Activated T-helper 9 cell treated with anti-CD3 and anti-CD28 coated beads, Interleukin-2, amount 50 U/mL, for 16 hours (primary cell): ENCODE measurements around the gene NUTM1.
"Not testable (repeated sequence)": the region's sequence is repeated elsewhere in the genome, so short reads cannot be mapped to it uniquely, and the experiment has no call there.

Source experiments
- DNase-seq: peaks from one replicate; pipeline ENCODE4 v3.0.0-alpha.2; 2020; ENCODE audit warnings: low read depth

Gene NUTM1

DNA sequence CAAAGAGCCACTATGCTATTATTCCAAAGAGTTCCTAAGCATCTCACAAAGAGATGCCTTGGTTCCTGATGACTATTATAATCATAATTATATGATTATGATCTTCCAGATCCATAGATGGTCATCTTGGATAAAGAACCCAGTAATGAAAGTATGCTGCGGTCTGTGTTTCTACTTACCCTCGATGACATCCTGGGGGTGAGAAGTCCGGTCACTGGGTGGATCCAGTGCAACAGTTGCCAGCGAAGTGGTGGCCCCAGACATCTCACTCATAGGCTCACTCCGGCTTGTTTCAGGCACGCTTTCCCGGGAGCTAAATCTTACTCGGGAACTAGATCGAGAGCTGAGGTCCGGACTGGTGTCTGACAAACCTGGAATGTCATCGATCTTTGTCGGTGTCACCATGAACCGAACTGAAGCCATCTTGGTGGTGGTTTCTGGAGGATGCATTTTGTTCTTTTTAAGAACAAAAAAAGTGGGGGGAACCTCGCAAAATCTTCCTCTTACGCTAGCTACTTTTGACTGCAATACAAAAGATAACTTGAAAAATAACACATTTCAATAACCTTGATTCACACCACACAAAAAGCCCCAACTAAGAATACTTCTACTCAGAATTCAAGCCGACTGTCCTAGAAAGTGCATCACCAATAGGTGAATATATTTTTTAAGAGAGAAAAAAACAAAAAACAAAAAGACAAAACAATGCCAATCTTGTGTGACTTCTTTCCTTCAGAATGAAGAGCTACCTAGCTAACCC lies 6.7 kb upstream of the NUTM1 start:
- no peak for DNase-seq

- no peak for DNase-seq
Observed at GRCh38 chr15:34336991-34337556, 6.0 kb upstream of the NUTM1 start.

DNA sequence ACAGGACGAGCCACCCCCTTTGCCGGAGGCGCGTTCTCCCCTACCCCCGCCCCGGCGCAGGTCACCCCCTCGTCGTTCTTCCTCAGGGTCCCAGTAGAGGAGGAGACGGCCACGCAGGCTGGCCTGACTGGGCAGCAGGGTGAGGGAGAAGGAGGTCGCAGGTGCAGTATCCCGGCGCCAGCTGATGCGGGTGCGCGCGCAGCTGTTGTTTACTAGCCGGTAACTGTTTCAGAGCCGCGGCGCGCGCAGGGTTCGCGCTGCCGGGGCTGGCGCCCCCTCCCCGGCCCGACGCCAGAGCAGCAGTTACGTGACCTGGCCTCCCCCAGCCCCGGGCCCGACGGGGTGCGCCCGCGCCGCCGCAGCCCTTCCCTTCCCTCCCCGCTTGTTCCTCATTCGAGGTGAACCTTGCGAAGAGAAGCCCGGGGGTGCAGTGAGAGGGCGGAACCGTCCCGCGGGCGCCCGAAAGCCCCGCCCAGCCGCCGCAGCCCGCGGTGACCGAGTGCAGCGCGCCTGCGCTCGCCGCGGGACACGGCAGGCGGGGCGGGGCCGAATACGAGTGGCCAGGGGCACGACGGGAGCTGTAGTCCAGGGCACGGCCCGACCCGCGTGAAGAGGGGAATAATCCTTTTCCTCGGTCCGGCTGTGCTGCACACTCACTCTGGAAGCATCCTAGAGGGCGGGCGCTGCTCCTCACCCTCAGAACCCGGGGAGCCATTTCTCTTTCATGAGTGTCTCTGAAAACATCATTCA lies 5.4 kb upstream of the NUTM1 start, which contains the start of gene SLC12A6:
TSS of gene SLC12A6 (minus strand) at position 225 of the 750 bp plus-strand sequence. CDS start 1,101 bp downstream, outside the sequence.
- peak; percentile 86 for DNase-seq

GRCh38 chr15:34338347-34338746 lies 4.8 kb upstream of the NUTM1 start:
- DNase-seq, result no peak

- DNase-seq, result no peak
Observed at GRCh38 chr15:34339946-34340345, 3.2 kb upstream of the NUTM1 start.

DNA sequence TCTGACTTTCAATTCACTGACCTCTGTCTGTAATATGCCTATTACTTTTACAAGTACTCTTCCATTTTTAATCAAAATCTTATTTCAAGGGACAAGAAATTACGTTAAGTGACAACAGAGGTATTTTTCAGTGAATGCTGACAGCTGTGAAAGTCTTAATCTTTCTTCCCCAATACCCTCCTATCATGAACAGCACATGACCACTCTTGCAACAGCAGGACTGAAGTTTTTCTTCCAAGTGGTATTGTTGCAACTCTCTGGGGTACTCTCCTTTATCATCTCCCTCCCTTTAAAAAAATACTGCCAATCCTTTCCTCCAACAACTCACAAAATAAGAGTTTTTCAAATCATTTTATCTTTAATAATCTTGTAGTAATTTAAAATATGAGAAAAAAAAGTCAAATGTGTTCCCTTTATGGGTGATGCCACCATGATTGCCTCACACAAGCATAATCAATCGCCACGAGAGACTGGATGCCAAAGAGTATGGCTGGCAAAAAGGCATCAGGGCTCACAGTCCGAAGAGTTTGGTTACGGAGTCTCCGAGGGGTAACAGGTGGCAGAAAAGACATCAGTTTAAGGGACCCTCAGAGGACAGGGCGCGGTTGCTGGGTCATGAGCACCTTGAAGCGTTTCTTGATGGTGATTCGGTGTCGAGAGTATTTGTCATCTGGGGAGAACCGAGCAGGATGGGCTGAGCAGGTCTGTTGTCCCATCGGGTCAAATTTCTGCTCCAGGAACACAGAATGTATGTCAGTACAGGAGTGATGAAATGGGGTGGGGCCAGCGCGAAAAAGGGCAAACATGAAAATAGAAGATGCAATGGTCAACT lies 1.5 kb upstream of the NUTM1 start:
- DNase-seq, result no peak

- DNase-seq, result not testable (repeated sequence)
Observed at GRCh38 chr15:34342213-34342736, 840 bp upstream of the NUTM1 start.

- DNase-seq, result no peak
Observed at GRCh38 chr15:34347951-34348638, 5.0 kb downstream of the NUTM1 start.

DNA sequence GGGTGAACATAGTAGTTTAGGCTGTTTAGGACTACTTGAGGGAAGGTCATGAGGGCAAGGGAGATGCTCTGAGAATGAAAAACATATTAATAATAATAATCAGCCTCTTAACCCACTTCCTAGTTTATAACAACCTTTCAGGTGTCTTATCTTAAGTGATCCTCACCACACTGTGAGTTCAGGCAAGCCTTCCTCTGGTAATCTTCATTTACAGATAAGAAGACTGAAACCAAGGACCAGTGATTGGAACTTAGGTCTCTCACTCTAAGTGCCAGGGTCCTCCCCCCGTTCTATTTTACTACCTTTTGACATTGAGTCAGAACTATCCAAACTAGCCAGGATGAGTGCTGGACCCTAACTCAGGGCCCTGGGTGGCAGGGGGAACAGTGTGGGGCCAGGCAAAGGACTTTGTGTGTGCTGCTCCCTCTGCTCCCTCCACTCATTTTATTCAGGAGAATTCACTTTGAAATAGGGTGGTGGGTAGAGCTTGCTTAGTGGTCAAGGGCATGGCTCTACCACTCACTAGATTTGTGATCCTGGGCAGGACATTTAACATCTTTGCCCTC lies 5.7 kb downstream of the NUTM1 start:
- no peak for DNase-seq

GRCh38 chr15:34349769-34350168 lies 6.7 kb downstream of the NUTM1 start:
- no peak for DNase-seq

DNA sequence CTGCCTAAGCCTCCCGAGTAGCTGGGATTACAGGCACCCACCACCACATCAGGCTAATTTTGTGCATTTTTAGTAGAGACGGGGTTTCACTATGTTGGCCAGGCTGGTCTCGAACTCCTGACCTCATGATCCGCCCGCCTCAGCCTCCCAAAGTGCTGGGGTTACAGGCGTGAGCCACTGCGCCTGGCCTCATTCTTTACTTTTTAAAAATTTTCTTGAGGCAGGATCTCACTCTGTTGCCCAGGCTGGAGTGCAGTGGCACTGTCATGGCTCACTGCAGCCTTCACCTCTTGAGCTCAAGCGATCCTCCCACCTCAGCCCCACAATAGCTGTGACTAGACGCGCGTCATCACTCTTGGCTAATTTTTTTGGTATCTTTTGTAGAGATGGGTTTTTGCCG lies 9.9 kb downstream of the NUTM1 start:
- DNase-seq, result not testable (repeated sequence)

DNA sequence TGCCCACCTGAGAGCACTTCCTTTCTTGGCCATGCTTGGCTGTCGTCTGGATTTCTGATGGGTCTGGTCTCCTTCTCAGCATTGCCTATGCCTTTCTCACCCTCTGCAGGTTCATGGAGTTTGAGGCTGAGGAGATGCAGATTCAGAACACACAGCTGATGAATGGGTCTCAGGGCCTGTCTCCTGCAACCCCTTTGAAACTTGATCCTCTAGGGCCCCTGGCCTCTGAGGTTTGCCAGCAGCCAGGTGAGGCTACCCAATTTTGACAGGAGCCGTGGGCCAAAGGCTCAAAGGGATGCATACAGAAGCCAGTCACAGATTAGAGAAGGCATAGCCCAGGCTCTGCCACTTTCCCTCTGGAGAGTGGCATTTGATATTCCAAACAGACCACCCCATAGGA lies 10.5 kb downstream of the NUTM1 start:
- DNase-seq, result no peak

- no peak for DNase-seq
Observed at GRCh38 chr15:34354286-34354685, 11.2 kb downstream of the NUTM1 start.

DNA sequence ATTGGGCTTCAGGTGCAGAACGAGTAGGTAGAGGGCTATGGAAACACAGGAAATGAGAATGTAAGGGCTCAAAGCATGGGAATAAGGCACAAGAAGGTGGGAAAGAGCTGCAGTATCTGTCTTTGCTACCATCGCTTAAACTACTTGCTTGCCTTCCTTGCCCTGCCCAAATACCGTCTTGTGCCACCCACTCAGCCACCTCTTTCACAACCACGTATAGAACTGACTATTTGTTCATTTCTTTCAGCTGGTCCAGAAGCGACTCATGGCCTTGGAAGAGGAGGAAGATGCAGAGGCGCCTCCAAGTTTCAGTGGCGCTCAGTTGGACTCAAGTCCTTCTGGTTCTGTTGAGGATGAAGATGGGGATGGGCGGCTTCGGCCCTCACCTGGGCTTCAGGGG lies 12.1 kb downstream of the NUTM1 start:
- DNase-seq, result no peak

- DNase-seq, result no peak
Observed at GRCh38 chr15:34357653-34358052, 14.5 kb downstream of the NUTM1 start.

GRCh38 chr15:34358367-34358766 lies 15.3 kb downstream of the NUTM1 start:
- no peak for DNase-seq

GRCh38 chr15:34358948-34359347 lies 15.8 kb downstream of the NUTM1 start:
- no peak for DNase-seq

GRCh38 chr15:34359416-34359815 lies 16.3 kb downstream of the NUTM1 start:
- no peak for DNase-seq

DNA sequence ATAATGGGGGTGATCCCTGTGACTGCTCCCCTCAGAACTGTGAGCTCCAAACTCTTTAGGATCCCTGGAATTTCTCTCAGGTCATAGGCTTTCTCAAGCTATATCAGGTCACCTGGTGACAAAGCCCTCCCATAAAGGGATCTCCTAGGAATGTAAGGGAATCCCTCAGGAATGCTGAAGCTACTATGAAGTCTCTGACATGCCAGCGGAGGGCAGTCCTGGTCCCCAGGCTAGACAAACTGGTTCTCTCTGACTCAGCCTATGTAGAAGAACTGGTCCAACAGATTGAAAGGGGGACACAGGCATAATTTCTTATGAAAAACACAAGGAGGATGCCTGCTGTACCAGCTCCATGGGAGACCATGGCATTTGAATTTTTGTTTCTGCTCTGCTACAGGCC lies 17.2 kb downstream of the NUTM1 start:
- no peak for DNase-seq

GRCh38 chr15:34361278-34361677 lies 18.2 kb downstream of the NUTM1 start:
- DNase-seq, result no peak
